CD4-positive, alpha-beta T cell (primary cell): ENCODE data around the gene MUCL1. TPM values are rescaled to one million over a fixed set of nuclear protein-coding genes. Genes with fewer than 3 reads are reported as not detected.

Source experiments
- ATAC-seq: fragments of 200-7000 bp; cut with Tn5 transposase; one replicate; pipeline ENCODE4 v1.10.0; 2022; ENCODE audit warnings: mild to moderate bottlenecking; ENCODE audit not compliant: poor library complexity
- CTCF ChIA-PET: fragments of 350-600 bp; sonication (Branson Sonifier 250); formaldehyde crosslinking; loops from one replicate; lab custom pipeline; 2021; ENCODE audit warnings: antibody characterized with exemption, inconsistent platforms; lab: Charles Lee
- POLR2A ChIA-PET: fragments of 350-600 bp; sonication (Branson Sonifier 250); formaldehyde crosslinking; loops from one replicate; lab custom pipeline; 2021; ENCODE audit warnings: antibody characterized with exemption, inconsistent platforms; lab: Charles Lee
- DNase-seq, 14 experiments: peaks; one replicate each; pipeline ENCODE4 v3.0.0-alpha.2; 2013 to 2020; ENCODE audit warnings: mixed read lengths in 2 of 14
- H3K27ac ChIP-seq, 2 donors: one replicate each; pipeline versions ENCODE4 v1.5.1 to v1.7.0; 2013; ENCODE audit warnings: low read length in 2 of 2, low read depth in 1 of 2, mild to moderate bottlenecking in 1 of 2
- H3K27me3 ChIP-seq, 2 experiments: 1 replicate in 1 of 2; 2 replicates in 1 of 2; pipeline versions ENCODE4 v1.6.1 to v1.7.0; 2013; ENCODE audit warnings: low read length in 2 of 2, control low read depth in 1 of 2, mild to moderate bottlenecking in 1 of 2, moderate library complexity in 1 of 2; ENCODE audit not compliant: insufficient read depth in 2 of 2, control insufficient read depth in 1 of 2
- H3K36me3 ChIP-seq: one replicate; pipeline ENCODE4 v1.6.1; 2013; ENCODE audit warnings: low read length, control low read depth; ENCODE audit not compliant: insufficient read depth
- H3K4me1 ChIP-seq: one replicate; pipeline ENCODE4 v1.6.1; 2013; ENCODE audit warnings: low read length, control low read depth; ENCODE audit not compliant: insufficient read depth
- H3K4me3 ChIP-seq: one replicate; pipeline ENCODE4 v1.5.1; 2013; ENCODE audit warnings: mild to moderate bottlenecking, low read length, moderate library complexity
- H3K9me3 ChIP-seq, 2 experiments: 1 replicate in 1 of 2; 2 replicates in 1 of 2; pipeline versions ENCODE4 v1.6.1 to v1.7.0; 2013; ENCODE audit warnings: low read length in 2 of 2, mild to moderate bottlenecking in 2 of 2, control low read depth in 1 of 2, moderate library complexity in 1 of 2; ENCODE audit not compliant: control insufficient read depth in 1 of 2, insufficient read depth in 1 of 2
- H3K27ac Mint-ChIP-seq: one replicate; pipeline ENCODE4 v1.8.0; 2020; ENCODE audit warnings: mixed read lengths
- H3K27me3 Mint-ChIP-seq: one replicate; pipeline ENCODE4 v1.8.0; 2021; ENCODE audit warnings: mixed read lengths
- H3K36me3 Mint-ChIP-seq: one replicate; pipeline ENCODE4 v1.8.0; 2021; ENCODE audit warnings: low read depth, mixed read lengths
- H3K4me1 Mint-ChIP-seq: one replicate; pipeline ENCODE4 v1.8.0; 2021; ENCODE audit warnings: low read depth, mixed read lengths
- H3K4me3 Mint-ChIP-seq: one replicate; pipeline ENCODE4 v1.8.0; 2020; ENCODE audit warnings: mild to moderate bottlenecking, mixed read lengths
- H3K9me3 Mint-ChIP-seq: one replicate; pipeline ENCODE4 v1.8.0; 2020; ENCODE audit warnings: mixed read lengths
- intact Hi-C, 2 experiments: fragments of 100-400 bp; cut with DNase I in 1 of 2; cut with micrococcal nuclease in 1 of 2; formaldehyde crosslinking; loops; one replicate each; pipeline versions ENCODE4 v1.15.1 to v1.9.0; 2023 to 2025; cut with DNase I, micrococcal nuclease
- total RNA-seq, 174 experiments: library from RNA in 2 of 174; stranded (reverse) in 2 of 174; gene quantifications; one replicate each; pipeline ENCODE4 v1.2.3 and lab custom pipeline; 2021 to 2026
- TF ChIP-seq, protein P1 (sequence below): fragments of 200-600 bp; IDR thresholded peaks from one replicate; pipeline ENCODE4 v1.8.0; 2022; ENCODE audit warnings: antibody characterized with exemption, mild to moderate bottlenecking

MUCL1 gene
- total RNA-seq, 2 experiments from 2014 or later = not detected

DNA sequence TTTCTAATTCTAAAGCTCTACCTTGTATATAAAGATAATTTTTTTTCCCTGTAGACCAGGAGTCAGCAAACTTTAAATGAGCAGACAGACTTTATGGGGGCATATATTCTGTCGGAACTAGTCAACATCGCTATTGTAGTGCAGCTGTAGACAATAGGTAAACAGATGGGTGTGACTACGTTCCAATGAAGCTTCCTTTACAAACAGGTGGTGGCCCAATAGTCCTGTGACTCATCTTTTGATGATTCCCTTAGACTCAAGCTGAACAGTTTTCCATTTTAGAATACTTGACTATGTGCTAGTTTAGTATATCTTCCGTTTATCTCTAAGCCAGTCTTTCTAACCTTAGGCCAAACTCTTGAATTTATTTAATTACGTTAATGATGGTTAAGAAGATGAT is 16.3 kb downstream of the MUCL1 start:
- Histone ChIP-seq H3K9me3 (no peaks in the 10 kb centered on the region), H3K27me3 (no peaks in the 10 kb centered on the region), H3K27ac (no peak overlapping the region), H3K4me1 (no peaks in the 10 kb centered on the region), H3K4me3 (no peak overlapping the region), H3K36me3 (no peaks in the 10 kb centered on the region)
- Mint-ChIP-seq H3K36me3 (no peaks in the 10 kb centered on the region), H3K4me3 (no peak overlapping the region), H3K27me3 (peaks cover 23% of the 10 kb centered on the region), H3K27ac (no peak overlapping the region), H3K9me3 (no peaks in the 10 kb centered on the region), H3K4me1 (no peaks in the 10 kb centered on the region)
- no peak for ATAC-seq
- POLR2A ChIA-PET = no interaction called here
- DNase-seq = no peak
- TF ChIP-seq, protein P1, sequence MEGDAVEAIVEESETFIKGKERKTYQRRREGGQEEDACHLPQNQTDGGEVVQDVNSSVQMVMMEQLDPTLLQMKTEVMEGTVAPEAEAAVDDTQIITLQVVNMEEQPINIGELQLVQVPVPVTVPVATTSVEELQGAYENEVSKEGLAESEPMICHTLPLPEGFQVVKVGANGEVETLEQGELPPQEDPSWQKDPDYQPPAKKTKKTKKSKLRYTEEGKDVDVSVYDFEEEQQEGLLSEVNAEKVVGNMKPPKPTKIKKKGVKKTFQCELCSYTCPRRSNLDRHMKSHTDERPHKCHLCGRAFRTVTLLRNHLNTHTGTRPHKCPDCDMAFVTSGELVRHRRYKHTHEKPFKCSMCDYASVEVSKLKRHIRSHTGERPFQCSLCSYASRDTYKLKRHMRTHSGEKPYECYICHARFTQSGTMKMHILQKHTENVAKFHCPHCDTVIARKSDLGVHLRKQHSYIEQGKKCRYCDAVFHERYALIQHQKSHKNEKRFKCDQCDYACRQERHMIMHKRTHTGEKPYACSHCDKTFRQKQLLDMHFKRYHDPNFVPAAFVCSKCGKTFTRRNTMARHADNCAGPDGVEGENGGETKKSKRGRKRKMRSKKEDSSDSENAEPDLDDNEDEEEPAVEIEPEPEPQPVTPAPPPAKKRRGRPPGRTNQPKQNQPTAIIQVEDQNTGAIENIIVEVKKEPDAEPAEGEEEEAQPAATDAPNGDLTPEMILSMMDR = no peak
- intact Hi-C loops = no loop called here
- CTCF ChIA-PET = interaction anchor here (0.8 kb wide), 1 partner anchor 204 kb away, joined by 3 read pairs; no protein-coding TSS in a partner anchor

DNA sequence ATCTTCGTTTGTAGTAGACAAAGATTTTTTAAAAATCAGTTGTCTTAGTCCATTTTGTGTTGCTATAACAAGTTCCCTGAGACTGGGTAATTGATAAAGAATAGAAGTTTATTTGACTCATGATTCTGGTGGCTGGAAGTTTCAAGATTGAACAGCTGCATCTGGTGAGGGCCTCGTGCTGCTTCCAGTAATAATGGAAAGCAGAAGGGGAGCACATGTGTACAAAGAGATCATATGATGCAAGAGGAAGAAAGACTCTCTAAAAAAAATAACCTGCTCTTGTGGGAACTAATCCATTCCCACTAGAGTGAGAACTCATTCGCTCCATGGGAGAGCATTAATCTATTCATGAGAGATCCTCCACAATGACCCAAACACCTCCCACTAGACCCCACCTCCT is 24.8 kb downstream of the MUCL1 start:
- Histone ChIP-seq H3K27me3 (no peaks in the 10 kb centered on the region), H3K36me3 (no peaks in the 10 kb centered on the region), H3K4me1 (no peaks in the 10 kb centered on the region), H3K9me3 (no peaks in the 10 kb centered on the region), H3K27ac (no peak overlapping the region), H3K4me3 (no peak overlapping the region)
- CTCF ChIA-PET = no interaction called here
- TF ChIP-seq, protein P1 = no peak
- no peak for DNase-seq
- no peaks in the 10 kb centered on the region for H3K9me3 Mint-ChIP-seq
- ATAC-seq = no peak
- no peaks in the 10 kb centered on the region for H3K4me1 Mint-ChIP-seq
- no peak overlapping the region for H3K4me3 Mint-ChIP-seq
- no peak overlapping the region for H3K27ac Mint-ChIP-seq
- H3K27me3 Mint-ChIP-seq = no peaks in the 10 kb centered on the region
- intact Hi-C loops = no loop called here
- no peaks in the 10 kb centered on the region for H3K36me3 Mint-ChIP-seq
- POLR2A ChIA-PET = no interaction called here

DNA sequence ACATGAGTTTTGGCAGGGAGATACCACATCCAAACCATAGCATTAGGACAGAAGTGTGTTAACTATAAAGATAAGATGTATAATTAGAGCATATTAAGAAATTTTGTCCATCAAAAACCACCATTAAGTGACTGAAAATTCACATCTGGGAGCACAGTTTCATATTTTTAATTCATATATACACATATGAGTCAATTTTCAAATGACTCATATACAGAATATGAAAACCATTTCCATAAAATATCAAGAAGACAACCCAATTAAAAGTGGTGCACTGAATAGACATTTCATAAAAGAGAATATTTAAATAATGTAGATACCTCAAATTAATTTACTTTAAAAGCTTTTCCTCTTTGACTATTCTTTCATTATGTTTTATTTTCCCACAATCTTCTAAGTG is 25.3 kb downstream of the MUCL1 start:
- Histone ChIP-seq H3K36me3 (no peaks in the 10 kb centered on the region), H3K27ac (no peak overlapping the region), H3K9me3 (no peaks in the 10 kb centered on the region), H3K4me3 (no peak overlapping the region), H3K27me3 (no peaks in the 10 kb centered on the region), H3K4me1 (no peaks in the 10 kb centered on the region)
- no peaks in the 10 kb centered on the region for H3K9me3 Mint-ChIP-seq
- no peaks in the 10 kb centered on the region for H3K36me3 Mint-ChIP-seq
- CTCF ChIA-PET = no interaction called here
- TF ChIP-seq, protein P1 = no peak
- intact Hi-C loops = no loop called here
- POLR2A ChIA-PET = no interaction called here
- no peak for ATAC-seq
- H3K27me3 Mint-ChIP-seq = no peaks in the 10 kb centered on the region
- H3K4me1 Mint-ChIP-seq = no peaks in the 10 kb centered on the region
- no peak for DNase-seq
- H3K27ac Mint-ChIP-seq = no peak overlapping the region
- H3K4me3 Mint-ChIP-seq = no peak overlapping the region
